Caco-2 (cell line): ENCODE results near the gene USE1. TPM values are rescaled to one million over a fixed set of nuclear protein-coding genes. Genes with fewer than 3 reads are reported as not detected.

ENCODE experiments used
- BruUV-seq: library from RNA; stranded (reverse); fragments of 400-500 nt; replicated peaks from 2 replicates; lab custom pipeline; 2021; lab: Mats Ljungman, UMichigan
- CTCF ChIA-PET: fragments of 300-600 bp; sonication (Branson Sonifier 250); formaldehyde crosslinking; loops from one replicate; lab custom pipeline; 2022; ENCODE audit warnings: antibody characterized with exemption; lab: Charles Lee
- POLR2A ChIA-PET: fragments of 300-600 bp; sonication (Branson Sonifier 250); formaldehyde crosslinking; loops from one replicate; lab custom pipeline; 2022; ENCODE audit warnings: antibody characterized with exemption; lab: Charles Lee
- DNase-seq, 2 experiments: peaks; one replicate each; pipeline versions ENCODE4 v3.0.0 to v3.0.0-alpha.2; 2020 to 2022
- H3K27me3 ChIP-seq: replicated peaks from 2 replicates; pipeline ENCODE4 v1.6.0; 2011; ENCODE audit warnings: low read length; ENCODE audit not compliant: control insufficient read depth, insufficient read depth
- H3K36me3 ChIP-seq: 2 replicates; pipeline ENCODE4 v1.5.1; 2011; ENCODE audit warnings: low read length; ENCODE audit not compliant: control insufficient read depth, insufficient read depth
- H3K4me1 ChIP-seq: fragments of 250-450 bp; sonication (Bioruptor Pico); 2 replicates; pipeline ENCODE4 v1.5.1; 2020; ENCODE audit warnings: mild to moderate bottlenecking
- H3K4me3 ChIP-seq: 2 replicates; pipeline ENCODE4 v1.5.1; 2011; ENCODE audit warnings: low read depth, mild to moderate bottlenecking, control low read depth, low read length
- H3K9me3 ChIP-seq: fragments of 250-450 bp; sonication (Bioruptor Pico); 2 replicates; pipeline ENCODE4 v1.5.1; 2020; ENCODE audit warnings: mild to moderate bottlenecking, moderate library complexity
- H3K27ac Mint-ChIP-seq: one replicate; pipeline ENCODE4 v1.8.0; 2022; ENCODE audit warnings: mixed read lengths; ENCODE audit not compliant: unreplicated experiment
- H3K27me3 Mint-ChIP-seq: one replicate; pipeline ENCODE4 v1.8.0; 2022; ENCODE audit warnings: mixed read lengths; ENCODE audit not compliant: insufficient read depth, unreplicated experiment
- H3K36me3 Mint-ChIP-seq: one replicate; pipeline ENCODE4 v1.8.0; 2022; ENCODE audit warnings: mild to moderate bottlenecking, mixed read lengths; ENCODE audit not compliant: insufficient read depth, unreplicated experiment
- H3K4me1 Mint-ChIP-seq: one replicate; pipeline ENCODE4 v1.8.0; 2022; ENCODE audit warnings: low read depth, mixed read lengths; ENCODE audit not compliant: unreplicated experiment
- H3K4me3 Mint-ChIP-seq: one replicate; pipeline ENCODE4 v1.8.0; 2022; ENCODE audit warnings: mild to moderate bottlenecking, moderate library complexity, mixed read lengths; ENCODE audit not compliant: unreplicated experiment
- H3K9me3 Mint-ChIP-seq: one replicate; pipeline ENCODE4 v1.8.0; 2022; ENCODE audit warnings: mixed read lengths; ENCODE audit not compliant: unreplicated experiment
- intact Hi-C: fragments of 100-400 bp; cut with micrococcal nuclease; formaldehyde crosslinking; loops from one replicate; pipeline ENCODE4 v1.10.0; 2022; ENCODE audit not compliant: unreplicated experiment
- total RNA-seq: library from RNA; stranded (reverse); gene quantifications from 2 replicates; pipeline ENCODE4 v1.2.3, GENCODE V29; 2022
- TF ChIP-seq, protein P1 (sequence below), 2 experiments: fragments of 200-600 bp in 1 of 2; IDR thresholded peaks; 1 replicate in 1 of 2; 2 replicates in 1 of 2; pipeline versions ENCODE4 v1.5.1 to v1.8.0; 2011 to 2022; ENCODE audit warnings: antibody characterized with exemption in 1 of 2, control low read depth in 1 of 2, inconsistent platforms in 1 of 2, low read depth in 1 of 2, low read length in 1 of 2, mild to moderate bottlenecking in 1 of 2, moderate library complexity in 1 of 2; ENCODE audit not compliant: insufficient read depth in 1 of 2, severe bottlenecking in 1 of 2, unreplicated experiment in 1 of 2

The USE1 gene
- total RNA-seq, 1 experiment from 2014 or later = 20.2 TPM

DNA sequence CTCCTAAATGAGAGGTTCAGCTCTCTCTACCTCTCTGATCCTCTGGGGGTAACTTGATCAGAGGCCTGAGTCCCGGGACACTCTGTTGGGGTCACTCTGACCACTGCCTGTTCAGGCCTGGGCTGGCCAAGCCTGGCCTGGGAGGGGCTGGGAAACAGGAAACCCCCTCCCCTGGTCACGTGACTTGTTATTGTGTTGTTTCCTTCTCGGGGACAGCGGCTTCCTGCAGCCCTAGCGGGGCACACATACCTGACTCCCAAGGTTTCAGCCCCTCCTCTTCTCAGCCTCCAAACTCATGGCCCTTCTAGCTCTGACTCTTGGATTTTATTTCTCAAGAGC, 49.5 kb downstream of the USE1 start, which contains the start of gene USHBP1:
USHBP1 (minus strand) TSS at position 105 of the 339 bp plus-strand sequence. CDS start 446 bp downstream, outside the sequence.
- H3K36me3 Mint-ChIP-seq = peaks cover 27% of the 10 kb centered on the region

GRCh38 chr19:17266026-17266425, 50.9 kb downstream of the USE1 start:
- ChIA-PET CTCF (interaction anchor here (1.4 to 1.8 kb wide), 2 partner anchors 17 to 39 kb away, joined by 9 to 15 read pairs; partner anchors contain the start of gene MRPL34), POLR2A (interaction anchor here (0.5 to 1.2 kb wide), 2 partner anchors 34 to 43 kb away, joined by 3 to 11 read pairs; partner anchors contain the start of gene DDA1)
- DNase-seq = no peak
- H3K36me3 ChIP-seq = no peaks in the 10 kb centered on the region
- no peaks in the 10 kb centered on the region for H3K9me3 Mint-ChIP-seq
- H3K4me3 Mint-ChIP-seq = no peak overlapping the region
- H3K4me1 Mint-ChIP-seq = peaks cover 8% of the 10 kb centered on the region
- H3K27ac Mint-ChIP-seq = peak overlapping the region; percentile 80
- H3K4me3 ChIP-seq = no peak overlapping the region
- H3K27me3 Mint-ChIP-seq = no peaks in the 10 kb centered on the region
- peaks cover 41% of the 10 kb centered on the region for H3K36me3 Mint-ChIP-seq
- no peaks in the 10 kb centered on the region for H3K27me3 ChIP-seq
- TF ChIP-seq, protein P1, sequence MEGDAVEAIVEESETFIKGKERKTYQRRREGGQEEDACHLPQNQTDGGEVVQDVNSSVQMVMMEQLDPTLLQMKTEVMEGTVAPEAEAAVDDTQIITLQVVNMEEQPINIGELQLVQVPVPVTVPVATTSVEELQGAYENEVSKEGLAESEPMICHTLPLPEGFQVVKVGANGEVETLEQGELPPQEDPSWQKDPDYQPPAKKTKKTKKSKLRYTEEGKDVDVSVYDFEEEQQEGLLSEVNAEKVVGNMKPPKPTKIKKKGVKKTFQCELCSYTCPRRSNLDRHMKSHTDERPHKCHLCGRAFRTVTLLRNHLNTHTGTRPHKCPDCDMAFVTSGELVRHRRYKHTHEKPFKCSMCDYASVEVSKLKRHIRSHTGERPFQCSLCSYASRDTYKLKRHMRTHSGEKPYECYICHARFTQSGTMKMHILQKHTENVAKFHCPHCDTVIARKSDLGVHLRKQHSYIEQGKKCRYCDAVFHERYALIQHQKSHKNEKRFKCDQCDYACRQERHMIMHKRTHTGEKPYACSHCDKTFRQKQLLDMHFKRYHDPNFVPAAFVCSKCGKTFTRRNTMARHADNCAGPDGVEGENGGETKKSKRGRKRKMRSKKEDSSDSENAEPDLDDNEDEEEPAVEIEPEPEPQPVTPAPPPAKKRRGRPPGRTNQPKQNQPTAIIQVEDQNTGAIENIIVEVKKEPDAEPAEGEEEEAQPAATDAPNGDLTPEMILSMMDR (IDR thresholded peaks at IDR 0.05; ENCODE audit: insufficient read depth in 1 of 2, low read depth in 1 of 2, low read length in 1 of 2, severe bottlenecking in 1 of 2, unreplicated experiment in 1 of 2) = no peak
- no peaks in the 10 kb centered on the region; the same call in 1 of the 2 replicates for H3K4me1 ChIP-seq
- no peaks in the 10 kb centered on the region for H3K9me3 ChIP-seq
- no TSS peak for BruUV-seq
- intact Hi-C loops = loop anchor here (2.0 to 5.0 kb wide), 2 partner anchors 17 to 39 kb away; partner anchors contain the start of gene OCEL1

More for the DNA sequence above, 49.5 kb downstream of the USE1 start, which contains the start of gene USHBP1:
- no TSS peak for BruUV-seq
- no peak for DNase-seq
- POLR2A ChIA-PET = interaction anchor here (0.6 kb wide), 1 partner anchor 20 kb away, joined by 3 read pairs; no protein-coding TSS in a partner anchor
- peak within 1 kb of the TSS; percentile 67 for H3K27ac Mint-ChIP-seq
- H3K4me3 Mint-ChIP-seq = no peak within 1 kb of the TSS
- Histone ChIP-seq H3K9me3 (no peaks in the 10 kb centered on the region), H3K4me3 (no peak within 1 kb of the TSS), H3K27me3 (no peaks in the 10 kb centered on the region), H3K36me3 (no peaks in the 10 kb centered on the region), H3K4me1 (no peaks in the 10 kb centered on the region; the same call in 1 of the 2 replicates)
- CTCF ChIA-PET = interaction anchor here (1.1 kb wide), 1 partner anchor 29 kb away, joined by 3 read pairs; no protein-coding TSS in a partner anchor
- no peaks in the 10 kb centered on the region for H3K9me3 Mint-ChIP-seq
- peaks cover 14% of the 10 kb centered on the region for H3K4me1 Mint-ChIP-seq
- intact Hi-C loops = no loop called here
- TF ChIP-seq, protein P1 (IDR thresholded peaks at IDR 0.05; ENCODE audit: insufficient read depth in 1 of 2, low read depth in 1 of 2, low read length in 1 of 2, severe bottlenecking in 1 of 2, unreplicated experiment in 1 of 2) = no peak
- H3K27me3 Mint-ChIP-seq = no peaks in the 10 kb centered on the region

GRCh38 chr19:17266589-17266974, 51.4 kb downstream of the USE1 start:
- Mint-ChIP-seq H3K9me3 (no peaks in the 10 kb centered on the region), H3K4me1 (peaks cover 7% of the 10 kb centered on the region), H3K36me3 (peaks cover 46% of the 10 kb centered on the region), H3K27ac (peak overlapping the region; percentile 80), H3K4me3 (peak overlapping the region; percentile 74), H3K27me3 (no peaks in the 10 kb centered on the region)
- H3K27me3 ChIP-seq = no peaks in the 10 kb centered on the region
- TF ChIP-seq, protein P1 (IDR thresholded peaks at IDR 0.05; ENCODE audit: insufficient read depth in 1 of 2, low read depth in 1 of 2, low read length in 1 of 2, severe bottlenecking in 1 of 2, unreplicated experiment in 1 of 2) = no peak
- no TSS peak for BruUV-seq
- POLR2A ChIA-PET = interaction anchor here (0.5 to 1.5 kb wide), 9 partner anchors 16 to 198 kb away, joined by 3 to 16 read pairs (median 7); partner anchors contain the start of genes DDA1, NR2F6, OCEL1 and USE1
- no peak for DNase-seq
- no peaks in the 10 kb centered on the region; the same call in 1 of the 2 replicates for H3K36me3 ChIP-seq
- CTCF ChIA-PET = interaction anchor here (0.6 to 1.8 kb wide), 10 partner anchors 16 to 308 kb away, joined by 3 to 15 read pairs (median 4); partner anchors contain the start of gene MRPL34
- intact Hi-C loops = loop anchor here (2.0 to 5.0 kb wide), 2 partner anchors 16 to 39 kb away; partner anchors contain the start of gene OCEL1
- no peaks in the 10 kb centered on the region; the same call in 1 of the 2 replicates for H3K4me1 ChIP-seq
- no peak overlapping the region for H3K4me3 ChIP-seq
- H3K9me3 ChIP-seq = no peaks in the 10 kb centered on the region
